Heart left ventricle (tissue), 13 donors: Measurements from ENCODE around the gene SUDS3.

Source experiments
- CTCF ChIP-seq, 12 donors: fragments of 200-600 bp; sonication (generic) in 4 of 12; IDR thresholded peaks; one replicate each; pipeline versions ENCODE4 v1.5.0 to v1.8.0; 2018 to 2022; ENCODE audit warnings: antibody characterized with exemption in 12 of 12, mild to moderate bottlenecking in 5 of 12
- POLR2A ChIP-seq, 2 donors: fragments of 450-650 bp; IDR thresholded peaks; one replicate each; pipeline ENCODE4 v1.6.1; 2017; ENCODE audit warnings: antibody characterized with exemption in 2 of 2, mild to moderate bottlenecking in 2 of 2, moderate library complexity in 2 of 2
- donor health status: ischemic (EF 13 %, LVEDD 7.1; RV severe dilation, severe dysfunction).
- donor health status: DM: no; HTN: yes; CAD: no.
- donor health status: DM: no; HTN: no; CAD: no.
- donor health status: ischemic (EF 25% LVEDD 6.9; RV normal size, moderate dysfunction).
- donor health status: ischemic (EF 25% LVEDD 5.7; RV mildly dilated, moderate dysfunction).
- donor health status: ischemic (EF 35%, LVEDD 5.7; RV mildly dilated, moderate dysfunction).
- donor health status: nonischemic (EF 11% LVEDD 7.7; RV severe dilation, severe dysfunction).
- donor health status: DM: yes; HTN: yes; CAD: no.
- donor health status: PGD.
- donor health status: ischemic (EF 29% LVEDD 5.4; RV normal size, mild dysfunction).
- donor health status: nonischemic (EF 23%, LVEDD 6.1; RV moderate dilation, normal function).

DNA sequence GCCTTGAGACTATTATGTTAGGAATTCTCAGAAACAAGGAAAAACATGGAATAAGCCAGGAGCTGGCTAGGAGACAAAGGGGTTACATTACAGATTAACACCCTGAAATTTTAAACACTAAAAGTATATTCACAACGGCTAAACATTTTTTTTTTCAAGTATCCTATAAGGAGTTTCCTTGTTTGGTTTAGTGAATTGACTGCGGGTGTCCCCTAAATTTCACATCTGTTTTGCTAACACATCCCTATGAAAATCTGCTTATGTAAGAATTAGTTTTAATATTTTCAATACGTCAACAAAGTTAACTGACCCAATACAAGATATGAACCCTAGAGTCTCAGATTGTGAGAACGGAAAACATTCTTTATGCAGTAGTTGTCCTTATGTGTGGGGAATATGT, 22.6 kb upstream of the SUDS3 start:
- TF ChIP-seq CTCF (IDR thresholded peaks at IDR 0.05), result no peak
- no peak for TF ChIP-seq POLR2A (IDR thresholded peaks at IDR 0.05)
